Bladder microvascular endothelial cell (primary cell): ENCODE measurements around the gene SYNGR1. TPM values are rescaled to one million over a fixed set of nuclear protein-coding genes. Genes with fewer than 3 reads are reported as not detected.

Experiments used
- total RNA-seq: library from RNA; depleted of rRNA; stranded (reverse); fragments of >200 nt; gene quantifications from 2 replicates; pipeline ENCODE4 v1.2.3, GENCODE V29; 2014

SYNGR1 gene
- total RNA-seq = 0.49 and 1.5 TPM in 2 replicates

GRCh38 chr22:39349967-39350726, at the start of gene SYNGR1:
TSS of gene SYNGR1 (plus strand) at chr22:39349991. CDS start at chr22:39350011, 20 bp downstream.

DNA sequence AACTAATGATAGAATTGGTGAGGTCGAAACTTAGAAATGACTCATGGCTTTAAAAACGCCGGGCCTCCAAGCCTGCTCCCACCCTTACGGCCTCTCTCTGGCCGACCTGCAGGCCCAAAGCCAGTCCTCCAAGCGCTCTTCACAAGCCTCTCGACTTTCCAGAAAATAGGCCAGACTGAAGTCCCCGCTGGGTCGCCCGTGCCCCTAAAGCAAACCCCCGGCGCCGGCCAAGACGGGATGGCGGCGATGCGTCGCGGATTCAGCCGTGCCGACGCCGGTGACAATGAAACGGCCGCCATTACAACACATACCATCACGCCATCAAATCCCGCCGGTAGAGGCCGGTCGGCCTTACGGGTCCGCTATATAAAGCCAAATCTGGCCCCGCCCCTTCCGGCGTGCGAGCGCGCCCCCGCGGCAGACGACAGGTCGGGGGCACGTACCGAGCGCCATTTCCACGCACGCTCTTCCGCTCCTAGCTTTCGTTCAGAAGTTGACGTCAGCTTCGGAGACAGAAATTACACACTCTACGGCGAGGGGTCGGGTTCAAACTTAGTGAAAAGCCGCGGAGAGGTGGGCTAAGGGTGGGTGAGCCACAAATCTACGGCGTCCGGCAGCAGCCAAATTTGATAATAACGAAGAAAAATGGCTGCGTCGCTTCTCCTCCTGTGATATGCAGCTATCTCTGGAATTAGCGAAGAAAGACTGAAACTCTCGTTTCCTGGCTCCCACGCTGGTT, 30.3 kb upstream of the SYNGR1 start, which contains the start of gene RPL3:
Gene RPL3, minus strand, starts transcription at position 340 of the 739 bp plus-strand sequence. Its CDS starts 26 bp downstream, at position 314.

Other genes with a start within 250 kb of the SYNGR1 start
- 2.4 and 8.5 TPM in 2 replicates for gene CBX7, start 197.3 kb upstream of the SYNGR1 start, total RNA-seq
- gene PDGFB, start 105.0 kb upstream of the SYNGR1 start, total RNA-seq = 108 and 292 TPM in 2 replicates
- 2,861 and 3,739 TPM in 2 replicates for gene RPL3, start 30.4 kb upstream of the SYNGR1 start, total RNA-seq
- gene TAB1, start 49.8 kb downstream of the SYNGR1 start, total RNA-seq = 20.0 and 21.7 TPM in 2 replicates
- gene MGAT3, start 107.0 kb downstream of the SYNGR1 start, total RNA-seq = under 0.01 and 0.06 TPM in 2 replicates
- gene MIEF1, start 152.3 kb downstream of the SYNGR1 start, total RNA-seq = 12.6 and 20.1 TPM in 2 replicates
- 121 and 127 TPM in 2 replicates for gene ATF4, start 170.6 kb downstream of the SYNGR1 start, total RNA-seq
- 49.6 and 59.9 TPM in 2 replicates for gene RPS19BP1, start 182.8 kb downstream of the SYNGR1 start, total RNA-seq
- not detected in 2 replicates for gene CACNA1I, start 220.8 kb downstream of the SYNGR1 start, total RNA-seq